NCI-H128 (cell line): ENCODE results near the gene DNASE2B.
"Not testable (repeated sequence)": the region's sequence is repeated elsewhere in the genome, so short reads cannot be mapped to it uniquely, and the experiment has no call there.

Experiments used
- DNase-seq: peaks from one replicate; lab custom pipeline; 2025; ENCODE audit not compliant: unreplicated experiment; lab: John Stamatoyannopoulos, UW

The DNASE2B gene

GRCh38 chr1:84448704-84449103 lies 50.4 kb downstream of the DNASE2B start:
- not testable (repeated sequence) for DNase-seq

- DNase-seq = no peak
Measured at GRCh38 chr1:84450910-84451309, 52.6 kb downstream of the DNASE2B start.

GRCh38 chr1:84452436-84452835 lies 54.2 kb downstream of the DNASE2B start:
- DNase-seq = no peak

GRCh38 chr1:84462118-84462517 lies 63.8 kb downstream of the DNASE2B start:
- no peak for DNase-seq
